Endothelial cell (in vitro differentiated cells): ENCODE measurements around the gene CCDC85C. TPM values are rescaled to one million over a fixed set of nuclear protein-coding genes. Genes with fewer than 3 reads are reported as not detected.

Experiments
- DNase-seq: peaks from one replicate; pipeline ENCODE4 v3.0.0; 2021; ENCODE audit warnings: low spot score
- H3K27ac Mint-ChIP-seq: one replicate; pipeline ENCODE4 v1.8.0; 2021; ENCODE audit warnings: mixed read lengths, inconsistent platforms; ENCODE audit not compliant: unreplicated experiment
- H3K27me3 Mint-ChIP-seq: one replicate; pipeline ENCODE4 v1.8.0; 2021; ENCODE audit warnings: mild to moderate bottlenecking, moderate library complexity, mixed read lengths, inconsistent platforms; ENCODE audit not compliant: unreplicated experiment
- H3K36me3 Mint-ChIP-seq: one replicate; pipeline ENCODE4 v1.8.0; 2021; ENCODE audit warnings: mild to moderate bottlenecking, low read depth, mixed read lengths, inconsistent platforms; ENCODE audit not compliant: unreplicated experiment
- H3K4me1 Mint-ChIP-seq: one replicate; pipeline ENCODE4 v1.8.0; 2021; ENCODE audit warnings: mild to moderate bottlenecking, mixed read lengths, inconsistent platforms; ENCODE audit not compliant: unreplicated experiment
- H3K4me3 Mint-ChIP-seq: one replicate; pipeline ENCODE4 v1.8.0; 2021; ENCODE audit warnings: mild to moderate bottlenecking, mixed read lengths, inconsistent platforms; ENCODE audit not compliant: unreplicated experiment
- H3K9me3 Mint-ChIP-seq: one replicate; pipeline ENCODE4 v1.8.0; 2021; ENCODE audit warnings: mixed read lengths, inconsistent platforms; ENCODE audit not compliant: unreplicated experiment
- CTCF ChIP-seq: fragments of 200-600 bp; sonication (generic); IDR thresholded peaks from one replicate; pipeline ENCODE4 v1.5.0; 2021; ENCODE audit warnings: antibody characterized with exemption; ENCODE audit not compliant: unreplicated experiment
- total RNA-seq: library from RNA; stranded (reverse); fragmentation: NEBNext Ultra II Directional; extraction: Animal tissue kit (Norgen Biotek cat#: 25700); gene quantifications from one replicate; pipeline ENCODE4 v1.2.1, GENCODE V29; 2021; ENCODE audit not compliant: unreplicated experiment

Gene CCDC85C
- total RNA-seq, 1 donor from 2014 or later: 42.1 TPM

GRCh38 chr14:99612738-99613330 lies 8.8 kb upstream of the CCDC85C start:
- no peak overlapping the region for H3K4me3 Mint-ChIP-seq
- peaks cover 22% of the 10 kb centered on the region for H3K4me1 Mint-ChIP-seq
- TF ChIP-seq CTCF: no peak
- no peaks in the 10 kb centered on the region for H3K9me3 Mint-ChIP-seq
- H3K36me3 Mint-ChIP-seq: no peaks in the 10 kb centered on the region
- no peak for DNase-seq
- H3K27ac Mint-ChIP-seq: no peak overlapping the region
- H3K27me3 Mint-ChIP-seq: peaks cover 5% of the 10 kb centered on the region

GRCh38 chr14:99612071-99612737 lies 8.2 kb upstream of the CCDC85C start:
- no peaks in the 10 kb centered on the region for H3K9me3 Mint-ChIP-seq
- H3K4me1 Mint-ChIP-seq: peaks cover 20% of the 10 kb centered on the region
- DNase-seq: no peak
- no peak for TF ChIP-seq CTCF
- H3K4me3 Mint-ChIP-seq: no peak overlapping the region
- no peak overlapping the region for H3K27ac Mint-ChIP-seq
- H3K36me3 Mint-ChIP-seq: no peaks in the 10 kb centered on the region
- H3K27me3 Mint-ChIP-seq: peaks cover 5% of the 10 kb centered on the region

GRCh38 chr14:99611646-99612045 lies 7.6 kb upstream of the CCDC85C start:
- no peak for DNase-seq
- H3K9me3 Mint-ChIP-seq: no peaks in the 10 kb centered on the region
- TF ChIP-seq CTCF: no peak
- H3K27ac Mint-ChIP-seq: no peak overlapping the region
- H3K36me3 Mint-ChIP-seq: no peaks in the 10 kb centered on the region
- H3K4me1 Mint-ChIP-seq: peaks cover 15% of the 10 kb centered on the region
- H3K27me3 Mint-ChIP-seq: peaks cover 5% of the 10 kb centered on the region
- H3K4me3 Mint-ChIP-seq: no peak overlapping the region

GRCh38 chr14:99609245-99610170 lies 5.5 kb upstream of the CCDC85C start:
- DNase-seq: no peak
- H3K9me3 Mint-ChIP-seq: no peaks in the 10 kb centered on the region
- H3K36me3 Mint-ChIP-seq: peaks cover 3% of the 10 kb centered on the region
- peaks cover 7% of the 10 kb centered on the region for H3K27me3 Mint-ChIP-seq
- TF ChIP-seq CTCF: no peak
- H3K4me3 Mint-ChIP-seq: no peak overlapping the region
- no peak overlapping the region for H3K27ac Mint-ChIP-seq
- H3K4me1 Mint-ChIP-seq: peaks cover 6% of the 10 kb centered on the region
